Measurements from ENCODE around the gene MPDZ.

MPDZ gene

GRCh38 chr9:13181652-13182051 is 97.8 kb downstream of the MPDZ start:
- DNase-seq (ENCODE audit: low read depth), result peak; percentile 46

GRCh38 chr9:13179257-13179656 is 100.2 kb downstream of the MPDZ start:
- no peak for DNase-seq (ENCODE audit: low read depth)

- no peak for DNase-seq (ENCODE audit: low read depth)
Observed at GRCh38 chr9:13175732-13176131, 103.8 kb downstream of the MPDZ start.

- DNase-seq (ENCODE audit: low read depth), result no peak
Observed at GRCh38 chr9:13174906-13175639, 104.4 kb downstream of the MPDZ start.

GRCh38 chr9:13173553-13173952 is 105.9 kb downstream of the MPDZ start:
- DNase-seq (ENCODE audit: low read depth), result no peak

GRCh38 chr9:13171261-13171660 is 108.2 kb downstream of the MPDZ start:
- DNase-seq (ENCODE audit: low read depth), result no peak

- DNase-seq (ENCODE audit: low read depth), result no peak
Observed at GRCh38 chr9:13166996-13167395, 112.5 kb downstream of the MPDZ start.

GRCh38 chr9:13165956-13166355 is 113.5 kb downstream of the MPDZ start:
- no peak for DNase-seq (ENCODE audit: low read depth)

- no peak for DNase-seq (ENCODE audit: low read depth)
Observed at GRCh38 chr9:13165236-13165945, 114.1 kb downstream of the MPDZ start.

GRCh38 chr9:13163946-13164345 is 115.5 kb downstream of the MPDZ start:
- DNase-seq (ENCODE audit: low read depth), result no peak

GRCh38 chr9:13163287-13163686 is 116.2 kb downstream of the MPDZ start:
- DNase-seq (ENCODE audit: low read depth), result no peak

- peak; percentile 3 for DNase-seq (ENCODE audit: low read depth)
Observed at GRCh38 chr9:13160051-13160450, 119.4 kb downstream of the MPDZ start.

GRCh38 chr9:13158986-13159385 is 120.5 kb downstream of the MPDZ start:
- no peak for DNase-seq (ENCODE audit: low read depth)

- DNase-seq (ENCODE audit: low read depth), result no peak
Observed at GRCh38 chr9:13151489-13151888, 128.0 kb downstream of the MPDZ start.

GRCh38 chr9:13149454-13149853 is 130.0 kb downstream of the MPDZ start:
- no peak for DNase-seq (ENCODE audit: low read depth)

- DNase-seq (ENCODE audit: low read depth), result no peak
Observed at GRCh38 chr9:13146840-13147239, 132.7 kb downstream of the MPDZ start.

GRCh38 chr9:13145340-13145739 is 134.2 kb downstream of the MPDZ start:
- DNase-seq (ENCODE audit: low read depth), result no peak

GRCh38 chr9:13144166-13144775 is 135.2 kb downstream of the MPDZ start:
- no peak for DNase-seq (ENCODE audit: low read depth)

GRCh38 chr9:13143281-13143680 is 136.2 kb downstream of the MPDZ start:
- DNase-seq (ENCODE audit: low read depth), result no peak

GRCh38 chr9:13142776-13143175 is 136.7 kb downstream of the MPDZ start:
- DNase-seq (ENCODE audit: low read depth), result no peak

GRCh38 chr9:13141629-13142028 is 137.9 kb downstream of the MPDZ start:
- no peak for DNase-seq (ENCODE audit: low read depth)

- no peak for DNase-seq (ENCODE audit: low read depth)
Observed at GRCh38 chr9:13140843-13141592, 138.5 kb downstream of the MPDZ start.

Measured in EH (cell line).